Measurements from ENCODE around the gene FMN1.

GRCh38 chr15:33099213-33099612, 95.3 kb downstream of the FMN1 start:
- TF ChIP-seq CTCF (IDR thresholded peaks at IDR 0.05): no peak
- TF ChIP-seq KDM1A (IDR thresholded peaks at IDR 0.05; ENCODE audit: low read depth): no peak
- TF ChIP-seq ZSCAN20 (CRISPR knock-in tag; IDR thresholded peaks at IDR 0.05): no peak
- TF ChIP-seq, protein P1, sequence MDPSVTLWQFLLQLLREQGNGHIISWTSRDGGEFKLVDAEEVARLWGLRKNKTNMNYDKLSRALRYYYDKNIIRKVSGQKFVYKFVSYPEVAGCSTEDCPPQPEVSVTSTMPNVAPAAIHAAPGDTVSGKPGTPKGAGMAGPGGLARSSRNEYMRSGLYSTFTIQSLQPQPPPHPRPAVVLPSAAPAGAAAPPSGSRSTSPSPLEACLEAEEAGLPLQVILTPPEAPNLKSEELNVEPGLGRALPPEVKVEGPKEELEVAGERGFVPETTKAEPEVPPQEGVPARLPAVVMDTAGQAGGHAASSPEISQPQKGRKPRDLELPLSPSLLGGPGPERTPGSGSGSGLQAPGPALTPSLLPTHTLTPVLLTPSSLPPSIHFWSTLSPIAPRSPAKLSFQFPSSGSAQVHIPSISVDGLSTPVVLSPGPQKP (IDR thresholded peaks at IDR 0.05; ENCODE audit: low read depth, low read length): no peak
- no peak for TF ChIP-seq NFE2L2 (conservative IDR thresholded peaks at IDR 0.05; ENCODE audit: low read length)
- TF ChIP-seq MAFK (IDR thresholded peaks at IDR 0.05; ENCODE audit: partially characterized antibody): no peak
- TF ChIP-seq MYC (IDR thresholded peaks at IDR 0.05; ENCODE audit: borderline replicate concordance, low read length): no peak

Measured in A549 (cell line).